ENCODE data around the gene ZNF716.
"Not testable (repeated sequence)": the region's sequence is repeated elsewhere in the genome, so short reads cannot be mapped to it uniquely, and the experiment has no call there.

The ZNF716 gene

DNA sequence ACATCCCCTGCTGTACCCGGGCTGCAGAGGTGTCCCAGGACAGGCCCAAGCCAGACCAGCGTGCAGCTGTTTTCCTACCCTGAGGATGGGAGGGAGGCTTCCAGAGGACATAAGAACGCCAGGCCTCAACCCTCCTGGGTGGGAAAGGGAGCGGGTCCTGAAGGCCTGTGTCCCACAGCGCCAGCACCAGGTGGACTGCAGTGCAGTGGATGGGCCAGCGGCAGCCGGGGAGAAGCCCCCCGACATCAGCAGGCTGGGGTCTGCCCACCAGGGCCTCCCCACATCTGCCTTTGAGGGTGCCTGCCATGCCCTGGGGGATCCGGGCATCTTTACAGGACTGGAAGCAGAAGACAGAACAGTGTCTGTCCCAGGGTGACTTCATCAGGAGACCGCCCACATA is 22.8 kb upstream of the ZNF716 start:
- no peak for DNase-seq

DNA sequence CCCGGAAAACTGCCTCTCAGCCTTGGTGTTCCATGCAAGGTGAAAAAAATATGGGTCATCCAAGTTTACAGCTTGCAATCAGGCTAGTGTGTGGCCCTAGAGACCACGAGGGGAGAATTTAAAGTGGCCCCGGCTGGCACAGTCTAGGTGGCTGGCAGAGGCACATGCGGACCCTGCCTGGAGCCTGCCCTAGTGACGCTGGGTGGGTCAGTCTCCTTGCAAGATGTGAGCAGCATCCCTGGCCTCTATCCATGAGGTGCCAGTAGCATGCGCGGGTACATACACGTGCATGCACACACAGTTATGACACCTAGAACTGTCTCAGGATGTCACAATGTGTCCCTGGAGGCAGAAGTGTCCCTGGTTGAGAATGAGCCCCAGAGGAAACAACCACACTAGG is 22.4 kb upstream of the ZNF716 start:
- DNase-seq, result no peak

DNA sequence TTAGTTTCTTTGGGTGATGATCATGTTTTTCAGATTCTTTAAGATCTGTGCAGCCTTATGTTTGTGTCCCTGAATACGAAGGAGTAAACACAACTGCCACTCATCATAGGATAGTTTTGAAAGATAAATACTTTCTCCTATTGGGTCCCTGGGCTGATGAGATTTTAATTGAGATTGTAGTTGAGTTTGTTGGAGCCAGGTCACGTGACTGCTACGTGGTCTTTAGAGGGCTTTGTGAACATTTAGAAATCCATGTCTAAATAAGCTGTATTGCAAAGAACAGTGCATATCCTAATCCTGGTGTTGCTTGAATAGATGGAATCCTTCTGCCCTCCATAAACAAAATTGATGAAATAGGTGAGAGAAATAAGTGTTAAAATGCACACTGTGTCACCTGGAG is 17.4 kb upstream of the ZNF716 start:
- no peak for DNase-seq

DNA sequence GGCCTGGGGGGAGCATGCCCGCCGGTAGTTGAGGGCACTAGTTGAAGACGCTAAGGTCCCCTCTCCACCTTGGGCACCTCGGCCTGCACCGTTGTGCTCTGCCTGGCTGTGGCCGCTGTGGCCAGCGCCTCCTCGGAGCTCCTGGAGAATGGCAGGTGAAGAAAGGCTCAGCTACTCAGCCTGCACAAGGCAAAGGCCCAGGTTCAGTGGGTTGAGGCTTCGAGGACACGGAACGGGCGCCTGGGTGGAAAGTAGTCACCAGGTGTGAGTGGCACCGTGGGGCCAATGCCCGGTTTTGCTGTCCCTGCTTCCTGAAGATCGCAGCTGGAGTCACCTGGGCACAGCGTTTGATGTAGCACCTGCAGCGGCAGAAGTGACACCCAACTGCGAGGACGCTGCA is 12.4 kb upstream of the ZNF716 start:
- DNase-seq, result no peak

DNA sequence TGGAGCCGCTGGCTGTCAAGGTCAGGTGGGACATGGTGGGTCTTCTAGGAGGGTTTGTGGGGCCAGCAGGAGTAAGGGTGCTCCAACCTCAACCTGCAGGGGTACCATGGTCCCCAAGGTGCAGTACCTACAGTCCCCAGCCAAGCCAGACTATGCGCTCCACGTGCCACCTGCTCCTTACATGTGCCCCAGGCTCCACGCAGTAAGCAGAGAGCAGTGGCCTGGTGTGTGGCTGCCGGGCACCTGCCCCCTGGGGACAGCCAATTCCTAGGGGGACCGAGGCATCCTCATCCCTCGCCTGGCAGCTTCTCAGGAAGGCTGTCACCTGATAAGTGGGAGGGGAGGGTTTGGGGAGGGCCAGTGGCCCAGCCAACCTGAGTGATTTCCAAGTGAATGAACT is 11.7 kb upstream of the ZNF716 start:
- DNase-seq, result no peak

DNA sequence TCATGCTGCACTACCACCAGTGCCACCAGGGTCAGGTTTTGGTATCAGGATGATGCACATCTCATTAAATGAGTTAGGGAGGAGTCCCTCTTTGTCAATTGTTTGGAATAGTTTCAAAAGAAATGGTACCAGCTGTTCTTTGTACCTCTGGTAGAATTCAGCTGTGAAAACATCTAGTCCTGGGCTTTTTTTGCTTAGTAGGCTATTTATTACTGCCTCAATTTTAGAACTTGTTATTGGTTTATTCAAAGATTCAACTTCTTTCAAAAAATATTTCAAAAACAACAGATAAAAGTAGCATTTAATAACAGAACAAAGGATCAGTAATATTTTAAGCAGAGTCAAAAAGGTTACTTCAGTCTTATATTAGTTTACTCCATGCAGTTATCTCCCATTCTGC is 6.4 kb upstream of the ZNF716 start:
- no peak for DNase-seq

DNA sequence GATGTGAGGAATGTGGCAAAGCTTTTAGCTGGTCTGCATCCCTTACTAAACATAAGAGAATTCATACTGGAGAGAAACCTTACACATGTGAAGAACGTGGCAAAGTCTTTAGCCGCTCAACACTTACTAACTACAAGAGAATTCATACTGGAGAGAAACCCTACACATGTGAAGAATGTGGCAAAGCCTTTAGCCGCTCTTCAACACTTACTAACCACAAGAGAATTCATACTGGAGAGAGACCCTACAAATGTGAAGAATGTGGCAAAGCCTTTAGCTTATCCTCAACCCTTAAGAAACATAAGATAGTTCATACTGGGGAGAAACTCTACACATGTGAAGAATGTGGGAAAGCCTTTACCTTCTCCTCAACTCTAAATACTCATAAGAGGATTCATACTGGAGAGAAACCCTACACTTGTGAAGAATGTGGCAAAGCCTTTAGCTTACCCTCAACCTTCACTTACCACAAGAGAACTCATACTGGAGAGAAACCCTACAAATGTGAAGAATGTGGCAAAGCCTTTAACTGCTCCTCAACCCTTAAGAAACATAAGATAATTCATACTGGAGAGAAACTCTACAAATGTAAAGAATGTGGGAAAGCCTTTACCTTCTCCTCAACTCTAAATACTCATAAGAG is 19.3 kb downstream of the ZNF716 start:
- not testable (repeated sequence) for DNase-seq

DNA sequence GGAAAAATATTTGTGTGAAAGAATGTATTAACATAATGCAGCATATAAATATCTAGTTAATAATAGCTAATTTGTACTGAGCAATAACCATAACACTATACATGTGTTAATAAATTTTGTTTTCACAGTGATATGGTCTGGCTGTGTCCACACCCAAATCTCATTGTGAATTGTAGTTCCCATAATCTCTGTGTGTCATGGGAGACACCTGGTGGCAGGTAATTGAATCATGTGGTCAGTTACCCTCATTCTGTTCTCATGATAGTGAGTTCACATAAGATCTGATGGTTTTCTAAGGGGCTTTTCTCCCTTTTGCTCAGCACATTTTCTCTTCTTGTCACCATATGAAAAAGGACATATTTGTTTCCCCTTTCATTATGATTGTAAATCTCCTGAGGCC is 30.3 kb downstream of the ZNF716 start:
- DNase-seq, result not testable (repeated sequence)

DNA sequence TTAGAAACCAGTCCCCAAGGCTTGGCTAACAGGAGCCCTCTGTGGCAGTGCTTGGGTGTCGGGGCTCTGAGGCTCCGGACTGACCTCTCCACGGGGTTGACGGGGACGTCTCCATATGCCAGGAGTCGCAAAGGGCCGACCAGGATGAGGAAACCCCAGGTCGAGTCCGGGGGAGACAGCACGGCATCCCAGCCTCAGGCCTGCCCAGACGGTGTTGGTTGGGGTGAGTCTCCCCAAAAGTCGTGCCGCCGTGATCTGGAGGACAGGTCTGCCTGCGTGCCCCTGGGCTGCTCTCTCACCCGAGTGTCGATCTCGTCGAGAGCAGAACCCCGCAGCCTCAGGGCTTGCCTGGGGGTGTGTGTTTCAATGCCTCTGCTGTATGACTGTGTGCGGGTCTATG is 35.0 kb downstream of the ZNF716 start:
- DNase-seq, result not testable (repeated sequence)

DNA sequence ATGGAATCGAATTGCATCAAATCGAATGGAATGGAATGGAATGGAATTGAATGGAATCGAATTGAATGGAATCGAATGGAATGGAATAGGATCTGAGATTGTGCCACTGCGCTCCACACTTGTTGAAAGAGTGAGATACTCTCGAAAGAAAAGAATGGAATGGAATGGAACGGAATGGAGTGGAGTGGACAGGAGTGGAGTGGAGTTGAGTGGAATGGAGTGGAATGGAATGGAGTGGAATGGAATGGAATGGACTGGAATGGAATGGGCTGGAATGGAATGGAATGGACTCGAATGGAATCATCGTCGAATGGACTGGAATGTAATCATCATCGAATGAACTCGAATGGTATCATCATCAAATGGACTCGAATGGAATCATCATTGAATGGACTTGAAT is 38.0 kb downstream of the ZNF716 start:
- no peak for DNase-seq

DNA sequence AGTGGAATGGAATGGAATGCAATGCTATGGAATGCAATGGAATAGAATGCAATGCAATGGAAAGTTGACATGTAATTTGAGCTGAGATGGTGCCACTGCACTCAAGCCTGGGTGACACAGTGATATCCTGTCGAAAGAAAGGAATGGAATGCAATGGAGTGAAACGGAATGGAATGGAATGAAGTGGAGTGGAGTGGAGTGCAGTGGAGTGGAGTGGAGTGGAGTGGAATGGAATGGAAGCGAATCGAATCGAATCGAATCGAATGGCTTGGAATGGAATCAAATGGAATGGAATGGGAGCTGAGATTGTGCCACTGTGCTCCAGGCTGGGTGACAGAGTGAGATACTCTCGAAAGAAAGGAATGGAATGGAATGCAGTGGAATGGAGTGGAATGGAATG is 45.1 kb downstream of the ZNF716 start:
- DNase-seq, result not testable (repeated sequence)

DNA sequence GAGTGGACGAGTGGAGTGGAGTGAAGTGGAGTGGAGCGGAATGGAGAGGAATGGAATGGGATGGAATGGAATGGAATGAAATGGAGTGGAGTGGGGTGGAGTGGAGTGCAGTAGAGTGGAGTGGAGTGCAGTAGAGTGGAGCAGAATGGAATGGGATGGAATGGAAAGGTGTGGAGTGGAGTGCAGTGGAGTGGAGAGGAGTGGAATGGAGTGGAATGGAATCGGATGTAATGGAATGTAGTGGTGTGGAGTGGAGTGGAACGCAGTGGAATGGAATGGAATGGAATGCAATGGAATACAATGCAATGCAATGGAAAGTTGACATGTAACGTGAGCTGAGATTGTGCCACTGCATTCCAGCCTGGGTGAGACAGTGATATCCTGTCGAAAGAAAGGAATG is 46.4 kb downstream of the ZNF716 start:
- DNase-seq, result no peak

DNA sequence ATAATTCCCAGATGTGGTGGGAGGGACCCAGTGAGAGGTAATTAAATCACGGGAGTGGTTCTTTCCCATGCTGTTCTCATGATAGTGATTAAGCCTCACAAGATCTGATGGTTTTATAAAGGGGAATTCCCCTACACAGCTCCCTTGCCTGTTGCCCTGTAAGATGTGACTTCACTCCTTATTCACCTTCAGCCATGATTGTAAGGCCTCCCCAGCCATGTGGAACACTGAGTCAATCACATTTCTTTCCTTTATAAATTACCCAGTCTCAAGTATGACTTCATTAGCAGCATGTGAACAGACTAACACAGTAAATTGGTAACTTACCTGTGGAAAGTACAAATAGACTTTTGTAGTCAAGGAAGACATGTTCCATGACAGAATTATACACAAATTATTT is 55.2 kb downstream of the ZNF716 start:
- no peak for DNase-seq
